Astrocyte of the spinal cord (primary cell): ENCODE data around the gene NYAP1.
"Not testable (repeated sequence)": the region's sequence is repeated elsewhere in the genome, so short reads cannot be mapped to it uniquely, and the experiment has no call there.

Experiments used
- DNase-seq: peaks from one replicate; pipeline ENCODE4 v3.0.0; 2011; ENCODE audit warnings: low read depth, low spot score
- H3K4me3 ChIP-seq: 2 replicates; pipeline ENCODE4 v1.5.1; 2011; ENCODE audit warnings: low read depth, mild to moderate bottlenecking, low read length, moderate library complexity
- in situ Hi-C: cut with HindIII; loops from 2 replicates; pipeline ENCODE4 v1.10.0; 2017; ENCODE audit warnings: low sequenced_read_pairs
- TF ChIP-seq, protein P1 (sequence below): IDR thresholded peaks from 2 replicates; pipeline ENCODE4 v1.5.1; 2012; ENCODE audit warnings: low read depth, mild to moderate bottlenecking, low read length, inconsistent platforms

The NYAP1 gene

GRCh38 chr7:100483722-100484672 is at the start of gene NYAP1:
NYAP1 (plus strand) TSS chr7:100483927; CDS start chr7:100485312, 1,385 bp downstream.
- in situ Hi-C loops = no loop called here
- peak; percentile 38 for DNase-seq
- peak within 1 kb of the TSS; percentile 47 for H3K4me3 ChIP-seq
- TF ChIP-seq, protein P1, sequence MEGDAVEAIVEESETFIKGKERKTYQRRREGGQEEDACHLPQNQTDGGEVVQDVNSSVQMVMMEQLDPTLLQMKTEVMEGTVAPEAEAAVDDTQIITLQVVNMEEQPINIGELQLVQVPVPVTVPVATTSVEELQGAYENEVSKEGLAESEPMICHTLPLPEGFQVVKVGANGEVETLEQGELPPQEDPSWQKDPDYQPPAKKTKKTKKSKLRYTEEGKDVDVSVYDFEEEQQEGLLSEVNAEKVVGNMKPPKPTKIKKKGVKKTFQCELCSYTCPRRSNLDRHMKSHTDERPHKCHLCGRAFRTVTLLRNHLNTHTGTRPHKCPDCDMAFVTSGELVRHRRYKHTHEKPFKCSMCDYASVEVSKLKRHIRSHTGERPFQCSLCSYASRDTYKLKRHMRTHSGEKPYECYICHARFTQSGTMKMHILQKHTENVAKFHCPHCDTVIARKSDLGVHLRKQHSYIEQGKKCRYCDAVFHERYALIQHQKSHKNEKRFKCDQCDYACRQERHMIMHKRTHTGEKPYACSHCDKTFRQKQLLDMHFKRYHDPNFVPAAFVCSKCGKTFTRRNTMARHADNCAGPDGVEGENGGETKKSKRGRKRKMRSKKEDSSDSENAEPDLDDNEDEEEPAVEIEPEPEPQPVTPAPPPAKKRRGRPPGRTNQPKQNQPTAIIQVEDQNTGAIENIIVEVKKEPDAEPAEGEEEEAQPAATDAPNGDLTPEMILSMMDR = no peak

DNA sequence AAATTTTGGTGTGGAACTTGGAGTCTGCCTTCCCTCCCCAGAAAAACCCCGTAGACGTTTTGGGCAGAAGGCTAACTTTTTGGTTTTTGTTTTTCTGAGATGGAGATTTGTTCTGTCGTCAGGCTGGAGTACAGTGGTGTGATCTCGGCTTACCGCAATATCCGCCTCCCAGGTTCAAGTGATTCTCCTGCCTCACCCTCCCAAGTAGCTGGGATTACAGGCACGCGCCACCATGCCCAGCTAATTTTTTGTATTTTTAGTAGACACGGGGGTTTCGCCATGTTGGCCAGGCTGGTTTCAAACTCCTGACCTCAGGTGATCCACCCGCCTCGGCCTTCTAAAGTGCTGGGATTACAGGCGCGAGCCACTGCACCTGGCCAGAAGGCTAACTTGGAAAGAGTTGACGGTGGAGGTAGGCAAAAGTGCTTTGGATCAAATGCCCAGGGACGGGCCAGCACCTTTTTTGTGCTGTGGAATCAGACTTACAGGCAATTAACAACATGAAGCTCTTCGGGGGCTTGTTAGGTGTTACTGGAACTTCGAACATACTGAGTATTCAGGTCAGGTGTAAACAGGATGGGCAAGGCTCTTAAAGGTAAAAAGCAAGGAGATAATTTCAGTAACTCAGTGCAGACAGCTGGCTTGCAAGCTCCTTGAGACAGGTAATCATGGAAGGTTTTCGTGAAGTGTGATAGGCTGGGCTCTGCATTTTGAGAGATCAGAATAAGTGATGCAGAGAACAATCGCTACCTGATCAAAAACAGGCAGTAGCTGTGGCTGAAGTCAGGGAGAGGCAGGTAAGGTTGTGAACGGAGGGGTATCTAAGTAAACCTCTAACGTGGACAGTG is 49.2 kb upstream of the NYAP1 start:
- no peak for DNase-seq
- in situ Hi-C loops = no loop called here
- H3K4me3 ChIP-seq = peak overlapping the region; percentile 84
- TF ChIP-seq, protein P1 = no peak

DNA sequence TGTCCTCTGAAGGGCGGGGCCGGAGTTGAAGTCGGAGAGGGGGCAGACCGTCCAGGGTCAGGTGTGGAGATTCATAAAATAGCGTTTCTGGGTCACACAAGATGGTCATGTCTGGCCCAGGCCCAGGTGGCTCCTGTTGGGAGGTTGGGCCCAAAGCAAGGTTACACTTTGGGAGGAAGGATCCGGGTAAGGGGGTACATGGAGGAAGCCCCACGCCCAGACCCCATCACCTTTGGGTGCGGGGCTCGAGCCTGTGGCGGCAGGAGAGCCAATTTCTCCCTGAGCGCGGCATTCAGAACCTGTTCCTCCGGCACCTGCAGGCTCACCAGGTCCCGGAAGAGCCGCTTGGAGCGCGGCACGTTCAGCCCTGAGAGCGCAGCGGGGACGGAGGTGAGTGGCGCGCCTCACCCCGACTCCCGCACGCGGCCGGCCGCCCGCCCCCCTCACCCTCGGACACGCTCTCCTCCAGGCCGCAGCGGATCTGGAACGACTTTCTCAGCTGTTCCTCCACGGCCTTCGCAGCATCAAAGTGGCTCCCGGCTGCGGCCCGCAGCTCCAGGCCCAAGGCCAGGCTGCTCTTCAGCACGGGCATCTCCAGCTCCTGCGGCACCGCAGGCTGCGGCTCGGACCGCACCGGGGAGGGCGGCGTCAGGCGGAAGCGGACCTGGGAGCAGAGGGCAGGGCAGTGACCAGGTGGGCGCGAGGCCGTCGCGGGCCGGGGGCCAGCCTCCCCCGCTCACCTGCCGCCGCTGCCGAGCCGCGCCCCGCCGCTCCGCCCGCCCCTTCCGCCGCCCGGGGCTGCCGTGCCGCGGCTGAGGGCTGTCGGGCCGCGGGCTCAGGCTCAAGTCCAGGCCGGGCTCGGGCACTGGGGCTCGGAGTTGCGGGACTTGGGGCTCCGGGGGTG is 48.1 kb upstream of the NYAP1 start:
- TF ChIP-seq, protein P1 = no peak
- in situ Hi-C loops = no loop called here
- DNase-seq = peak; percentile 16
- H3K4me3 ChIP-seq = peak overlapping the region; percentile 84

- no peak overlapping the region for H3K4me3 ChIP-seq
- no peak for DNase-seq
- TF ChIP-seq, protein P1 = no peak
- in situ Hi-C loops = no loop called here
Observed at GRCh38 chr7:100437150-100438100, 46.3 kb upstream of the NYAP1 start.

DNA sequence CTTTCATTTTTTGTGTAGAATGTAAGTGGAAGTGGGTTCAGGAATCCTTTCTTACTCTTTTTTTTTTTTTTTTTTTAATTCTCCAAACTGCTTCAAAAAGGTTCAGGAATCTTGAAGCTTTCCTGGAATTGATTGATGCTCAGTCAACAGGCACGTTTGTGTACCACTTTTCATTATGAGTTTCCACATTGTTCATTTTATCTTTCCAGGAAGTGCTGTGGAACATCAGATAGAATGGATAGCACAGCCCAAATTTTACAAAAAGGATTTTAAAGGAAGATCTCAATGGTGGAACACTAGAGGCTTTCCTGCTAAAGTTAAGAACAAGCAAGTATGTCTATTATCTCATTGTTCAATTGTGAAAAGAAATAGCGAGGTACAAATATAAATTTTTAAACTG is 45.6 kb upstream of the NYAP1 start:
- TF ChIP-seq, protein P1 = no peak
- in situ Hi-C loops = no loop called here
- no peak overlapping the region for H3K4me3 ChIP-seq
- no peak for DNase-seq

DNA sequence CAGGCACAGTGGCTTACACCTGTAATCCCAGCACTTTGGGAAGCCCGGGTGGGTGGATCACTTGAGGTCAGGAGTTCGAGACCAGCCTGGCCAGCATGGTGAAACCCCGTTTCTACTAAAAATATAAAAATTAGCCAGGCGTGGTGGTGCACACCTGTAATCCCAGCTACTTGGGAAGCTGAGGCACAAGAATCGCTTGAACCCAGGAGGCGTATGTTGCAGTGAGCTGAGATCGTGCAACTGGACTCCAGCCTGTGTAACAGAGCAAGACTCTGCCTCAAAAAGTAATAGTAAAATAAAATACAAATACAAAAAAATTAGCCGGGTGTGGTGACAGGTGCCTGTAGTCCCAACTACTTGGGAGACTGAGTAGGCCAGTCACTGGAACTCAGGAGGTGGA is 45.0 kb upstream of the NYAP1 start:
- in situ Hi-C loops, H3K4me3 ChIP-seq, DNase-seq: not testable (repeated sequence)

DNA sequence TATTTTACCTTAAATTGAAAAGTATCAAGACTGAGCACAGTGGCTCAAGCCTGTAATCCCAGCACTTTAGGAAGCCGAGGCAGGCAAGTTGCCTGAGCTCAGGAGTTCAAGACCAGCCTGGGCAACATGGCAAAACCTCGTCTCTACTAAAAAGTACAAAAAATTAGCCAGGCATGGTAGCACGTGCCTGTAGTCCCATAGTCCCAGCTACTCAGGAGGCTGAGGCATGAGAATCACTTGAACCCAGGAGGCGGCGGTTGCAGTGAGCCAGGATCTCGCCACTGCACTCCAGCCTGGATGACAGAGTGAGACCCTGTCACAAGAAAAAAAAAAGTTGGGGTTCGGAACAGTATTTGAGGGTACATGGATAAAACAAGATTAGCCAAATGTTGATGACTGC is 44.5 kb upstream of the NYAP1 start:
- H3K4me3 ChIP-seq, DNase-seq, in situ Hi-C loops: not testable (repeated sequence)
